ENCODE data around the gene TLX1.
"Not testable (repeated sequence)": the region's sequence is repeated elsewhere in the genome, so short reads cannot be mapped to it uniquely, and the experiment has no call there.

TLX1 gene

GRCh38 chr10:101152316-101152715 lies 21.2 kb downstream of the TLX1 start:
- no peak for DNase-seq (ENCODE audit: low read depth in 2 of 2)

GRCh38 chr10:101154506-101154905 lies 23.4 kb downstream of the TLX1 start:
- DNase-seq (ENCODE audit: low read depth in 2 of 2), result not testable (repeated sequence)

- no peak for DNase-seq (ENCODE audit: low read depth in 2 of 2)
These were observed 24.8 kb downstream of the TLX1 start for GRCh38 chr10:101155896-101156295.

- no peak for DNase-seq (ENCODE audit: low read depth in 2 of 2)
These were observed 26.8 kb downstream of the TLX1 start for GRCh38 chr10:101157756-101158458.

GRCh38 chr10:101158459-101159058 lies 27.5 kb downstream of the TLX1 start:
- DNase-seq (ENCODE audit: low read depth in 2 of 2), result no peak

GRCh38 chr10:101161494-101162299 lies 30.6 kb downstream of the TLX1 start:
- DNase-seq (ENCODE audit: low read depth in 2 of 2), result peak; percentile 16 to 32

GRCh38 chr10:101162677-101163076 lies 31.6 kb downstream of the TLX1 start:
- DNase-seq (ENCODE audit: low read depth in 2 of 2), result no peak

GRCh38 chr10:101164020-101164419 lies 32.9 kb downstream of the TLX1 start:
- DNase-seq (ENCODE audit: low read depth in 2 of 2), result no peak

- no peak for DNase-seq (ENCODE audit: low read depth in 2 of 2)
These were observed 34.6 kb downstream of the TLX1 start for GRCh38 chr10:101165736-101166135.

GRCh38 chr10:101166430-101166829 lies 35.3 kb downstream of the TLX1 start:
- DNase-seq (ENCODE audit: low read depth in 2 of 2), result no peak

- DNase-seq (ENCODE audit: low read depth in 2 of 2), result no peak
These were observed 41.6 kb downstream of the TLX1 start for GRCh38 chr10:101172741-101173140.

- no peak for DNase-seq (ENCODE audit: low read depth in 2 of 2)
These were observed 43.2 kb downstream of the TLX1 start for GRCh38 chr10:101174319-101174718.

- DNase-seq (ENCODE audit: low read depth in 2 of 2), result no peak
These were observed 45.5 kb downstream of the TLX1 start for GRCh38 chr10:101176577-101176976.

- DNase-seq (ENCODE audit: low read depth in 2 of 2), result no peak
These were observed 51.8 kb downstream of the TLX1 start for GRCh38 chr10:101182936-101183335.

GRCh38 chr10:101183458-101184183 lies 52.5 kb downstream of the TLX1 start:
- DNase-seq (ENCODE audit: low read depth in 2 of 2), result no peak
